Keratinocyte (primary cell): ENCODE measurements around the gene DMXL1.

Source experiments
- EZH2 ChIP-seq: IDR thresholded peaks from one replicate; pipeline ENCODE4 v1.6.1; 2012; ENCODE audit warnings: inconsistent platforms, mild to moderate bottlenecking, low read length, moderate library complexity
- TF ChIP-seq, protein P1 (sequence below), 3 experiments: IDR thresholded peaks in 1 of 3; conservative IDR thresholded peaks in 1 of 3; optimal IDR thresholded peaks in 1 of 3; 2 replicates in 2 of 3; 3 replicates in 1 of 3; pipeline versions ENCODE3 to v1.5.1; 2011; ENCODE audit warnings: low read length in 3 of 3, mild to moderate bottlenecking in 3 of 3, moderate library complexity in 2 of 3, control low read depth in 1 of 3, inconsistent platforms in 1 of 3; ENCODE audit not compliant: insufficient read depth in 2 of 3; ENCODE audit errors: extremely low read depth in 1 of 3

DNA sequence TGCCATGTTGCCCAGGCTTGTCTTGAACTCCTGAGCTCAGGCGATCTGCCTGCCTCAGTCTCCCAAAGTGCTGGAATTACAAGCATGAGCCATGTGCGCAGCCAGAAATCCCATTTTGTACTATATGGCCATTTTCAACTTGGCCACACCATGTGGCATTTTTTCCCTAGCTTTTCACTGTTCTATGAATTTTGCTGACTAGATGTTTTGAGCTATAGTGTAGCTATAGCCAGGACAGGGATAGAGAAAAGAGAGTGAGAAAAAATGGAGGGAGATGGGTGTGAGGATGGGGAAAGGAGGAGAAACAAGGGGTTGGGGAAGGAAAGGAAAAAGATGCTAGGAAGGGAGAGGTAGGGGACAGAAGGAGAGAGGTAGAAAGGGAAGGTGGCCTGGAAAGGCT, 46.4 kb downstream of the DMXL1 start:
- TF ChIP-seq, protein P1, sequence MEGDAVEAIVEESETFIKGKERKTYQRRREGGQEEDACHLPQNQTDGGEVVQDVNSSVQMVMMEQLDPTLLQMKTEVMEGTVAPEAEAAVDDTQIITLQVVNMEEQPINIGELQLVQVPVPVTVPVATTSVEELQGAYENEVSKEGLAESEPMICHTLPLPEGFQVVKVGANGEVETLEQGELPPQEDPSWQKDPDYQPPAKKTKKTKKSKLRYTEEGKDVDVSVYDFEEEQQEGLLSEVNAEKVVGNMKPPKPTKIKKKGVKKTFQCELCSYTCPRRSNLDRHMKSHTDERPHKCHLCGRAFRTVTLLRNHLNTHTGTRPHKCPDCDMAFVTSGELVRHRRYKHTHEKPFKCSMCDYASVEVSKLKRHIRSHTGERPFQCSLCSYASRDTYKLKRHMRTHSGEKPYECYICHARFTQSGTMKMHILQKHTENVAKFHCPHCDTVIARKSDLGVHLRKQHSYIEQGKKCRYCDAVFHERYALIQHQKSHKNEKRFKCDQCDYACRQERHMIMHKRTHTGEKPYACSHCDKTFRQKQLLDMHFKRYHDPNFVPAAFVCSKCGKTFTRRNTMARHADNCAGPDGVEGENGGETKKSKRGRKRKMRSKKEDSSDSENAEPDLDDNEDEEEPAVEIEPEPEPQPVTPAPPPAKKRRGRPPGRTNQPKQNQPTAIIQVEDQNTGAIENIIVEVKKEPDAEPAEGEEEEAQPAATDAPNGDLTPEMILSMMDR (optimal IDR thresholded peaks at IDR 0.05 in 1 of 3, IDR thresholded peaks at IDR 0.05 in 1 of 3, conservative IDR thresholded peaks at IDR 0.05 in 1 of 3; ENCODE audit: extremely low read depth in 1 of 3, insufficient read depth in 2 of 3, low read length in 3 of 3) = no peak
- no peak for TF ChIP-seq EZH2
